T-helper 2 cell (primary cell): ENCODE results near the gene METTL4.
A peak's percentile ranks its signal among the peaks of the same experiment; 100 is the strongest.
"Not testable (repeated sequence)": the region's sequence is repeated elsewhere in the genome, so short reads cannot be mapped to it uniquely, and the experiment has no call there.

Source experiments
- DNase-seq, 5 experiments: peaks; one replicate each; pipeline versions ENCODE4 v3.0.0 to v3.0.0-alpha.2; 2012 to 2022

METTL4 gene

DNA sequence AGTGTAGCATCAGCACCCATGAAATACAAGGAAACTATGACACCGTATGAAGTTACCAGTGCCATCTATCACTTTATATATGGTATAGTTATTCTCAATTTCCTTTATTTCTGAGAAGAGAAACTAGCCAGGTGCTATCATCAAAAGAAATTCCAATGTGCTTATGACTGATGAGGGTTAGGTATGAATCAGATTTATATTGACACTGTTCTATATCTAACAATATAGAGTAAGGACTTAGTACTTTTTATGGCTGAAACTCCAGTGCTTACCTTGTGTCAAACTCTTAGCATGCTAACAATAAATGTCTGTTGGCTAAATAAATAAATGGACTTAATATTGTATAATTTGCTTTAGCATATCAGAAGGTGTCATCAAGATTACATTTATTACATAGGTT, 6.9 kb downstream of the METTL4 start:
- no peak for DNase-seq

GRCh38 chr18:2559249-2559648, 12.1 kb downstream of the METTL4 start:
- DNase-seq: peak in 1 of 5 experiments; percentile 16

DNA sequence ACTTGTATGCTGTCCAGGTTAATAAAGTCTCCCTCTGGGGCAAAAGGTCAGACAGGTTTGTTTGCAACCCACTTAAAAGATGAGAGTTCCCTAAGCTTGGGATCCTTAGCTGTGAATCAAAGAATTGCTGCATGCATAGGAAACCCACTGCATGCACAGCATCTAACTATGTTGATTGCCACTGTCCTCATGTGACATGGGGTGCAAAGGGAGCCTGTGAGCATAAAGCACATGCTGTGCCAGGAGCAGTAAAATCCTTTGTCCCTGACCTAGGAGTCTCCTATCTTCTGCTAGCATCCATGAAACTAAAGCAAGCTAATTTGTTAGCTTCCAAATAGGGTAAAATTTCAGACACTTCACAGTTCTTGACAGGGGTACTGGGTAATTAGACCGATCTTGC, 13.8 kb downstream of the METTL4 start:
- no peak for DNase-seq

- DNase-seq: no peak
These were observed 15.4 kb downstream of the METTL4 start for GRCh38 chr18:2555895-2556294.

GRCh38 chr18:2554696-2555095, 16.6 kb downstream of the METTL4 start:
- no peak for DNase-seq

GRCh38 chr18:2551425-2551824, 19.9 kb downstream of the METTL4 start:
- no peak for DNase-seq

DNA sequence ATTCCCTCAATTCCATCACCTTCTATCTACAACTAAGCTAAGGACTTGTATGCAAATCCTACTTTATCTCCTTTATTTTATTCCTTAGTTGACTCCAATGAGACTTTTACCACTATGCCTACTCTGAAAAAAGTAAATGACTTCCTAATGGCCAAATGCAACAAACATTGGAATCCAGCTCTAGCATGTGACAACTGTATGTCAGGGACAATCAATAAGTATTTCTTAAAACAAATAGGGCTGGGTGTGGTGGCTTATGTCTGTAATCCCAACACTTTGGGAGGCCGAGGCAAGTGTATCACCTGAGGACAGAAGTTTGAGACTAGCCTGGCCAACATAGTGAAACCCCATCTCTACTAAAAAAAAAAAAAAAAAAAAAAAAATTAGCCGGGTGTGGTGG, 21.8 kb downstream of the METTL4 start:
- DNase-seq: no peak

DNA sequence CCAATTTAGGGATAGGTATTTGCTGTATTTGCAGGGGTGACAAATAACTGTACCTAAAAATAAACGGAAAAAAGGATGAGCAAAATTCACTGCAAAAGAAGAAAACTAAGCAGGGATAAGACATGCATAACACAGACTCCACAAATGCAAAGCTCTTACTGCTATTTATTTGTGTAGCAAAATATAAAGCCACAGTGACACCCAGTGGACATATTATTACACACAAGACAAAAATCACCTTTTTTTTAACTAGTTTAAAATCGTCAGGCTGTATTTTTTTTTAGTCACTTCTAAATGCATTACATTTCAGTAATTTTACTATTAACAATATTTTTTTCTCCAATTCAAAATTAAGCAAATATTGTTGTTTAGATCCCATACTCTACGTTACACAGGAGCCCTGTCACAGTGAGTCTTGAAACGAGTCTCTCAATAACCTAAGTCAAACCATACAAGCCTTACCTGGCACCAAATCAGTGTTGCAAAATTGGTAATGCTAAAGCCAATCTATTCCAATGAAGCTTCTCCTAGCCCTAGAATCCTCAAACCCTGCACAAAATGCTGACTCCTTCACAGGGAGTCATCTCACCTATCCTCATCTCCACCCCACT, 23.7 kb downstream of the METTL4 start:
- peak in 1 of 5 experiments; percentile 56 for DNase-seq

DNA sequence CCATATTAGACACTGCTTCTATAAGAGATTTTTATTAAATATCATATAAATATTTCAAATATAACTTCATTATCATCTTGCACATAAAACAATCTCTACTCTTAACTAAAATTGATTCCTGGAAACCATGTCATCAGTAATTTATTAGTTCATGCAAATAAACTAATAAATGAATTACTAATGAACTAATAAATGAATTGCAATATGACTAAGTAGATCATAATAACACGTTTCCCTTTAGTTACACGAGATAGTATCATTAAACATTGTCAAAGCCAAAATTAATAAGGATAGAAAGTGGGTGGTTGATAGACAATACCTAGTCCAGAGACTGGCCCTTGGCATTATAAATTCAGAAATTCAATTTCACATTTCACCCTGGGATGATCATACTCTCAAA, 26.1 kb downstream of the METTL4 start:
- DNase-seq: no peak

- DNase-seq: peak in 1 of 5 experiments; percentile 42
These were observed 29.3 kb downstream of the METTL4 start for GRCh38 chr18:2541925-2542563.

DNA sequence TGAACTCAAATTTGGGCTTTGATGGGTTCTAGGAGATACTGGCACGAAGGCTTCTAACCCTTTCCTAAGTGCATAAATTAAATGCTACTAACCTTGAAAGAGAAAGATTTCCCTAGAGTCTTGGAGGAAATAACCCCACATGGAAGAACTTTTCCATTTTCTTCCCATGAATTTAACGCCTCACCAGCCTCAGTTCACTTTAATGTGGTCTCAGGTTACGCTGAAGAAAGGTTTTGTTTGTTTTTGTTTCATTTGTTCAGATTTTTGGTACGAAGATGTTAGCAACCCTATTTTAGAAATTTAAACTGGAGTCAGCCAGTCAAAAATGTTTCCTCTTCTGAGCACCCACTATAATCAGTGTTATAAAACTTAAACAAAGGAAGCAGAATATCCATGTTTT, 30.7 kb downstream of the METTL4 start:
- no peak for DNase-seq

- no peak for DNase-seq
These were observed 32.5 kb downstream of the METTL4 start for GRCh38 chr18:2538844-2539243.

GRCh38 chr18:2538236-2538635, 33.1 kb downstream of the METTL4 start:
- no peak for DNase-seq

DNA sequence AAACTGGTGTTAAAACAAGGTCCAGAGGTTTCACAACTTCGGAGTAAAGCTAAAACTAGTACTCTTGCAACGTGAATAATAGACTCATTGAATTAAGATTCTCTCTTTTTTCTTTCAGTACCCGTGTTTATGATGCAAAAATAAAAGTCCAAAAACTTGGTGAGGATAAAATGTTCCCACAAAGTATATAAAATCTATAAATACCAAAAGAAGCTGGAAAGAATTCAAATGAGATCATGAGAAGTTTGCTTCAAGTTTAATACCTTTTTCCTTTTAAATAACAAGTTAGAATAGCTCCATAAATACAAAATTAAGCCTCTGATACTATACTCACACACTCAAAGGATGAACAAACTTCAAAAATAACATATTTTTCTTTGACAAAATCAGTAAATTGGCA, 34.0 kb downstream of the METTL4 start:
- no peak for DNase-seq

DNA sequence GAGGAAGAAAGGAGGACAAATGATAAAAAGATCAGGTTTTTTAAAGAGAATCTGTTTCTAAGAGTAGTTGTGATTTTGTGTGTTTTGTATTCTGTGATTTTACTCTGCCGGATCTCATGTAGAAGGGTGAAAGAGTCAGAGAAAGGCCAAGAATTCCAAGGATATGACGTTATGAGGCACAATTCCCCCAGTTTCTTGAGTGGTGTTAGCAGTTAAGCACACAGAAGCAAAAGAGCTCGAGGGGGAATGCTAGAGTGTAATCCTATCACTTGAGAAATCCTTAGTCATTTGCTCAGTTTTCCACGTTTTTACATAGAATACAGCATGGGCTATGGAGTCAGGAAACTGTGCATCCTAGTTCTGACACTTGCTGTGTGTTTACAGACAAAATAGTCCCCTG, 34.8 kb downstream of the METTL4 start:
- DNase-seq: no peak

- DNase-seq: no peak
These were observed 35.2 kb downstream of the METTL4 start for GRCh38 chr18:2536063-2536462.

GRCh38 chr18:2535419-2535910, 35.8 kb downstream of the METTL4 start:
- no peak for DNase-seq

DNA sequence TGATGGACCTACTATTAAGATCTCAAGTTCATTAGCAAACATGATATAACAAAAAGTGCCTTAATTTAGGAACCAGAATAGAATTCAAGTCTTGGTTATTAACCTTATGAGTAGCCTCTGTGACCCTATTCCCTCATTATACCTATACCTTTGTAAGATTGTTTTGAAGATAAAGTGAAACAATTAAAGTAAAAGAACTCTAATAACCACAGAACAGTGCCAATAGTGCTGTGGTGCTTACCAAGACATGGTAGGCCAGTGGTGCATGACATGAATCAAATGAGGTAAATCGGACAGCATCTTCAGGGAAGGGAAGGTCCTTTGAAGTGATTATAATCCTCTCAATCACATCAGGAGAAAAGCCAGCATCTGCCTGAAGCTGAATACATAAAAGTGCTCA, 36.4 kb downstream of the METTL4 start:
- DNase-seq: no peak

- DNase-seq: no peak
These were observed 38.5 kb downstream of the METTL4 start for GRCh38 chr18:2532797-2533196.

- DNase-seq: no peak
These were observed 39.6 kb downstream of the METTL4 start for GRCh38 chr18:2531751-2532150.

DNA sequence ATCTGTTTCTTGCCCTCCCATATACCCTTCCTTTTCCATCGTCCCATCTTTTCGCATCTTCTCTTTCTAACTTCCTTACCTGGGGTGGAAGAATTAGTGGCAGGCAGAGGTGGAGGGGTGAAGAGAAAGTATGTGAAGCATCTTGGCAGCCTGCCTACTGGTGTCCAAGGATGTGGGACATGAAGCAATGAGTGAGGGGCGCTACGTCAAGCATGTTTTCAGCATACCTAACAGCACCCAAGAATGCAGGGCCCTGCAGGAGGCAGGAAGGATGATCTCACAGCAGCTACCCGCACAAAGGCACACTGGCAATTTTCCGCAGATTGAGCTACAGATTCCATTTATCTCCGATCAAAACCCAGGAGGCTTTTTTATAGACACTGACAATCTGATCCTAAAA, 42.2 kb downstream of the METTL4 start:
- no peak for DNase-seq

DNA sequence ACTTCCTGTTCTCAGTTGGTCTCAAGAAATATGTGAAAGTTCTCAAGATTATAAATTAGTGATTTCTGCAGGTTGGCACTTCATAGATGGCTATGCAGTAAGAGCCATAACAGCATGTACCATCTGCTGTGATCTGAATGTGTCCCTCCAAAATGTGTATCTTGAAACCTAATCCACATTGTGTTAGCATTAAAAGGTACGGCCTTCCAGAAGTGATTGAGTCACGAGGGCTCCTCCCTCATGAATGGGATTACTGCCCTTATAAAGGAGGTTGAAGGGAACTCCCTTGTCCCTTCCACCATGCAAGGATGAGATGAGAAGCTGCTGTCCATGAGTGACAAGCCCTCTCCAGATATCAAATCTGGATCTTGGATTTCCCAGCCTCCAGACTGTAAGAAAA, 45.0 kb downstream of the METTL4 start:
- no peak for DNase-seq

- DNase-seq: not testable (repeated sequence)
These were observed 46.5 kb downstream of the METTL4 start for GRCh38 chr18:2524794-2525198.

- DNase-seq: peak in 1 of 5 experiments; percentile 25
These were observed 49.2 kb downstream of the METTL4 start for GRCh38 chr18:2522112-2522511.

GRCh38 chr18:2518473-2518872, 52.8 kb downstream of the METTL4 start:
- DNase-seq: no peak
